Measurements from ENCODE around the gene REV3L. TPM values are rescaled to one million over a fixed set of nuclear protein-coding genes. Genes with fewer than 3 reads are reported as not detected.
"Not testable (repeated sequence)": the region's sequence is repeated elsewhere in the genome, so short reads cannot be mapped to it uniquely, and the experiment has no call there.

REV3L gene
- total RNA-seq, 1 donor from 2014 or later = 71.2 TPM

GRCh38 chr6:111379831-111380230 is 103.2 kb downstream of the REV3L start:
- DNase-seq (ENCODE audit: low read depth) = no peak

- DNase-seq (ENCODE audit: low read depth) = peak; percentile 15
These were observed 103.7 kb downstream of the REV3L start for GRCh38 chr6:111379302-111379701.

DNA sequence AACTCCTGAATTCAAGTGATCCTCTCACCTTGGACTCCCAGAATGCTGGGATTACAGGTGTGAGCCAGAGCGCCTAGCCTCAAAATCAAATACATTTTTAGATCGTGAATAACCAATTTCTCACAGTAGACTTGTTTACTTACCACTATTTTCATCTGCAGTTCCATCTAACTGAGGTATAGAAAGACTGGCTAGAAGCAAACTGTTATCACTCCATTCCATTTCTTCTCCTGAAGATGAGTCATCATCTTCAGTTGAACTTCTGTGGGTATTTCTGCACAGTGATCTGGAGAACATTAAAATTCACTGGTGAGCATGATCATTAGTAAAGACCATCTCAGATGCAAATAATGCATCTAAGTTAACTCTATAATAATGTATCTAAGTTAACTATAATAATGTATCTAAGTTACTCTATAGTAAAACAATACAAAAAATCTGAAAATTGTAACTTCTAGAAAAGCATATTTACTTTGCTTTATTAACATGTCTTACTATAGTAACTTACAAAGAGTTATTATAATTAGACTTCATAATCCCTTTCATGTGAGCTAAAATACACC is 105.4 kb downstream of the REV3L start:
- DNase-seq (ENCODE audit: low read depth) = peak; percentile 7

GRCh38 chr6:111367393-111368088 is 115.5 kb downstream of the REV3L start:
- no peak for DNase-seq (ENCODE audit: low read depth)

- DNase-seq (ENCODE audit: low read depth) = peak; percentile 56
These were observed 121.4 kb downstream of the REV3L start for GRCh38 chr6:111361648-111362047.

GRCh38 chr6:111358454-111358853 is 124.6 kb downstream of the REV3L start:
- no peak for DNase-seq (ENCODE audit: low read depth)

GRCh38 chr6:111357705-111358104 is 125.3 kb downstream of the REV3L start:
- DNase-seq (ENCODE audit: low read depth) = no peak

DNA sequence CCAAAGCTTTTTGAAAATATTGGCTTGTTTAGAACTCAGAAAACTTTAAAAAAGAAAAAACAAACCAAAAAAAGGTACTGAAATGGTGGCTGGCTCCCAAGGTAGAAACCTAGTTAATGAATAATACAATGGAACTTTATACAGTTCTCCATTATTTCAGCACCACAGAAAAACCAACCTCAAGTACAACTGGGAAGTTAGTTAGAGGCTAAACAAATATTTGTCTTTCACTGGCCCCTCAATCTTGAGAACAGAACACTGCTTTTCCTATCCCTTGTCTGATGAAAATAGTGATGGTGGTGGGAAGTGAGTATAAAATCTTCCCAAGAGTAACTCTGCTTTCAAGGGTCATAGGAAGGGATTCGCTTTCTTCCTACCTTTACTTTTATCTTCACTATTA is 126.5 kb downstream of the REV3L start:
- DNase-seq (ENCODE audit: low read depth) = no peak

GRCh38 chr6:111354758-111355555 is 128.1 kb downstream of the REV3L start:
- DNase-seq (ENCODE audit: low read depth) = no peak

DNA sequence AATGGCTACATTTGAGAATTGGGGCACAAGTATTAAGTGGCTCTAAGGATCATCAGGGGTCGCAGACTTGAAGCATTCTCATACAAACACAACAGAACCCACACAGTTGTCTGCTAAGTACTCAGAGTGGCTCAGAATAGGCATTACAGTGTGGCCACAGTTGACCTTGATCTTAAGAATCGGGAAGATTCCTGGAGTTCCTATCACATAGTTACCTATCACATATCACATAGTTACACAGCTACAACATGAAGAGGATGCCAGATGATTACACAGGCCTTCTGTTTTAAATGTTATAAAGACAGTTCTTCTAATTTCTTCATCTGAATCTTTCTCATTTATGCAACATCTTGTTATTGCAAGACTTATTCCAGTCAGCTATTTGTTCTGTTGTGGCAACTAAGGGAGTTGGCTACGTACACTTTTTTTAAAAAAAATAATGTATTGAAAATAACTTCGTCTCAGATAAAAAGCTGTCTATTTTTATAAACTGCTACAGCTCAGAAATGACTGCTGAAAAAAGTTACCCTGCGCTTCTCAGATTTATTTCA is 129.0 kb downstream of the REV3L start:
- DNase-seq (ENCODE audit: low read depth) = peak; percentile 78

DNA sequence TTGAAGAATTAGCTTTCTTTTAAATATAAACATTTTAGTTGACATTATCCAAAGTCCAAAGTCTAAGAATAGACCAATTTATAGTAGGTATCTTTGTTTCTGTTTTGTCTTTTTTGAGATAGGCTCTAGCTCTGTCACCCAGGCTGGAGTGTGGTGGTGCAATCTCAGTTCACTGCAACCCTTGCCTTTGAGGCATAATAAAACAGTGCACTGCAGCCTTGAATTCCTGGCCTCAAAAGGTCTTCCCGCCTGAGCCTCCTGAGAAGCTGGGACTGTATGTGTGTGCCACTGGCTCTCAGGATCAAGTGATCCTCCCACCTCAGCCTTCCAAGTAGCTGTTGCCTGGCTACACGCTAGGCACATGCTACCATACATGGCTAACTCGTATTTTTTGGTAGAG is 135.4 kb downstream of the REV3L start:
- no peak for DNase-seq (ENCODE audit: low read depth)

- DNase-seq (ENCODE audit: low read depth) = no peak
These were observed 140.1 kb downstream of the REV3L start for GRCh38 chr6:111342913-111343312.

DNA sequence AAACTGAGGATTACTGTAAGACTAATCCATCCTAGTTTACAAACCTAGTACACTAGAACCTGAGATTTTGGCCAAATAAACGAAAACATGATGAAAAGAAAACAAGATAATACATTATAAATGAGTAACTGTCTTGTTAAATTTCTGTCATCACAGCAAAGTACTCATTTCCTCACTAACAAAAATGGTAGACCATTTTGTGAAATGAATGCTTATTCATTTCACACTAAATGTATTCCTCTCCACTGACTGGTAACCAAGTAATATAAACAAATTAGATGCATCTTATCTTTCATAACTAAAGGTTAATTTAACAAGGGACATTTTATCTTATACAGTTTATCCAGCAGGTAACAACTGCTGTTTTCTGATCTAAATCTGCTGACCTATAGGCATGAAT is 143.7 kb downstream of the REV3L start:
- DNase-seq (ENCODE audit: low read depth) = no peak

GRCh38 chr6:111338843-111339242 is 144.2 kb downstream of the REV3L start:
- DNase-seq (ENCODE audit: low read depth) = no peak

DNA sequence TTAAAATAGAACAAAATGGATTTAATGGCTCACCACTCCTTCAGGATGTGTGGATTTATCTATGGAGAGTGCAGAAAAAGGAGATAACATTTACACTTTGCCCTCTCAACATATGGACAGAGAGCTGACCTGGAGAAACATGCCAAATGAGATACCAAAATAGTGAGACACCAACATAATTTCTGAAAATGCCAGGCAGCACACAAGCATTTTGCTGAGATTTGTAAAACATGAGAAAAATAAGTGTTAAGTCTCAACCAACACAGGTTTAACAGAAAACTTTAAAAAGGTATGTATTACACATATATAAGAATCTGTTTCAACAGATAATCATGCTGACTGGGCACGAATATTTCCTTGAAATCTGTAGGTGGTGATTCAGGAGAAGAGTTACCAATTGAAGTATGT is 145.2 kb downstream of the REV3L start:
- DNase-seq (ENCODE audit: low read depth) = no peak

DNA sequence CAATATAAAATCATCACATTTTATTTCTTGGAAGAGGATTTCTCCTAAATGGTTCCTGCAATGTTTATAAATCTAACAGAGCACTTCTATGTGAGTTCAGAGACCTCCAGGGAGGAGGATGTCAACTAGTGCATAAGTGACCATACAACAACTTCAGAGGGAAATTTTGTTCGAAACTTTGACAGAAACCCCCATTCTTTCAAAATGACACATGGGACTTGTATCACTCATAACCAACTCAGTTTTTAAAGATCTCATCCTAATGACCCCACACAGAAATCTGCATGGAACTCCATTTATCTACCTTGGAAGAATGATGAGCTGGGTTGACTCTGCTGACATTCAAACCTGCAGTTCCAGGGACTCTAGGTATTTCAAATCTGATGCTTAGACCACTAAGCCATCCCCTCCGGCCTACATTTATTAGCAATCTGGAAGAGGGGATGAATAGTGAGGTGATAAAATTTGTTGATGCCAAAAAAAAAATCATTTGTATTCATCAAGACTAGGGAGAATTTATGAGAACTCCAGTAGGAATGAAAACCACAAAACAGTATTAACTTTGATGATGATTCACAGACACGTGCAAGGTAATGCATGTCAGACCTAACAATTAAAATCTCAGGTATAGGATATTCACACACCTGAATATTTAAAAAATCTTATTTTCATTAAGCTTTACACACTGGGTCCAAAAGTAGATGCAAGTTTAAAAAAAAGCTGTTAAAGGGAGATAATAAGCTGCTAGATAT is 153.0 kb downstream of the REV3L start:
- no peak for DNase-seq (ENCODE audit: low read depth)

- DNase-seq (ENCODE audit: low read depth) = no peak
These were observed 156.5 kb downstream of the REV3L start for GRCh38 chr6:111326563-111326962.

- no peak for DNase-seq (ENCODE audit: low read depth)
These were observed 160.9 kb downstream of the REV3L start for GRCh38 chr6:111322145-111322544.

GRCh38 chr6:111307950-111308349 is 175.1 kb downstream of the REV3L start:
- not testable (repeated sequence) for DNase-seq (ENCODE audit: low read depth)

DNA sequence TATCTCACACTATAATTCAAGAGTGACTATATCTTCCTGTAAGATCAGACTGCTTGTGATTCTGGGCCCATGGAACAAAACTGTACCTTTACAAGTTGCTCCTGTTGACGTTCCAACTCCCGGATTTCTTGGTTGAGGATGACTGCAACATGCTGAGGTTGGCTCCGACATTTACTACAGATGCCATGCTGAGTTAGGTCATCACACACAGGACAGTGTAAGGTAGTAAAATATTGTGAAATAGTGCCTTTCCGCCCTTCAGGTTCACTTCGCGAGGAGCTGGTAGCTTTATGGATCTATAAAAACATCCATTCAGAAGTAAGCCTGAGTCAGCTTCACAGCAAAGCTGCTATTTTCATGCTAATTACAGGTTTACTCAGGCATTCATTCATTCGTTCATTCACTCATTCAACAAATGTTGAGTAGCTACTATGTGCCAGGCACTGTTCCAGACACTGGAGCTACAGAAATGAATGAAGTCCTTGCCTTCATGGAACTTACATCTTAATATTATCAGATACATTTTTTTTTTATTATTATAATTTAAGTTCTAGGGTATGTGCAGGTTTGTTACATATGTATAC is 175.7 kb downstream of the REV3L start:
- no peak for DNase-seq (ENCODE audit: low read depth)
